HUES48 (cell line): ENCODE results near the gene TM4SF20.

Source experiments
- H3K27ac ChIP-seq: one replicate; pipeline ENCODE4 v1.7.0; 2013; ENCODE audit warnings: low read depth, low read length, inconsistent platforms
- H3K27me3 ChIP-seq: 2 replicates; pipeline ENCODE4 v1.6.1; 2013; ENCODE audit warnings: mild to moderate bottlenecking, low read length; ENCODE audit not compliant: control insufficient read depth, insufficient read depth
- H3K36me3 ChIP-seq: 2 replicates; pipeline ENCODE4 v1.6.1; 2013; ENCODE audit warnings: low read length; ENCODE audit not compliant: control insufficient read depth, insufficient read depth
- H3K4me1 ChIP-seq: 2 replicates; pipeline ENCODE4 v1.6.1; 2013; ENCODE audit warnings: mild to moderate bottlenecking, low read length; ENCODE audit not compliant: control insufficient read depth, insufficient read depth
- H3K4me3 ChIP-seq: 2 replicates; pipeline ENCODE4 v1.5.1; 2013; ENCODE audit warnings: mild to moderate bottlenecking, low read depth, low read length
- H3K9ac ChIP-seq: 2 replicates; pipeline ENCODE4 v1.6.1; 2013; ENCODE audit warnings: mild to moderate bottlenecking, low read depth, low read length, moderate library complexity
- H3K9me3 ChIP-seq: 2 replicates; pipeline ENCODE4 v1.6.1; 2013; ENCODE audit warnings: low read length; ENCODE audit not compliant: control insufficient read depth, insufficient read depth

TM4SF20 gene, protein sequence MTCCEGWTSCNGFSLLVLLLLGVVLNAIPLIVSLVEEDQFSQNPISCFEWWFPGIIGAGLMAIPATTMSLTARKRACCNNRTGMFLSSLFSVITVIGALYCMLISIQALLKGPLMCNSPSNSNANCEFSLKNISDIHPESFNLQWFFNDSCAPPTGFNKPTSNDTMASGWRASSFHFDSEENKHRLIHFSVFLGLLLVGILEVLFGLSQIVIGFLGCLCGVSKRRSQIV

DNA sequence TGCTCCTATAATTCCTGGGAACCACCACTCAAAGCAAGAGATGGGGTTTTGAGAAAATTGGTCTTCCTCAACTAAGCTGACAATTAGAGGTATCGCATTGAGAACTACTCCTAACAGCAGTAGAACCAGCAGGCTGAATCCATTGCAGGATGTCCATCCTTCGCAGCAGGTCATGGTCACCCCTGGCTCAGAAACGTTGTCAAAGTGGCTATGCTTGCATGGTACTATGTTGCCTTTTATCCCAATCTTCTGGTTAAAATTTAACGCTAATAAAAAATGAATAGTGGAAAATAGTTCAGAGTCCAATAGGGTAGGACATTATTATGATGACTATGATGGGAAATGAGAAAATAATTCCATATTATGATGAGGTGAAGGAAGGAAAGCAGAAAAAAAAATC lies at the start of gene TM4SF20:
Gene TM4SF20, minus strand, starts transcription at position 212 of the 400 bp plus-strand sequence. Its CDS starts 38 bp downstream, at position 174.
- Histone ChIP-seq H3K36me3 (no peaks in the 10 kb centered on the region), H3K27ac (no peak within 1 kb of the TSS)

DNA sequence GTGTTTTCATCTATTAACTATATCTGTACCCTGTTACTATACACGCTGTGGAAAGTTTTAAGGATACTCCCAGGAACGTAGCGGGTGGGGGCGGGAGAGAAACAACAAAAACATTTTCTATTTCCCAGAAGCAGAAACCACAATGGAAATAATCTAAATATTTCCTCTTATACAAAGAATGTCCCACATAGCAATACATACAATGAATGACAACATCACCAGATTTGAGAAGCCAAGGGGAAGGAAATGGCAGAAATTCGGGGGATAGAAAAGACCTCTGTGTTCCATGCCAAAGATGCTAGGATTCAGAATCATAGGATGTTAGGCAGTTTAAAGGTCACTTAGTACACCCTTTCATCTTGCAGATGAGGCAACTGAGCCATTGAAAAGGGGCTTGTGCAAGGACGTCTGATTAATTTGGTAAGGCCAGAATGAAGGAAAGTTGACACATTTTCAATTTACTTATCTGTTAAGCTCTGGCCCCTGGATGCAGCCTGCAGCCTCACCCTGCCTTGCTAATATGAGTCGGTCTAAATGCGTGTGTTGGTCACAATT lies 49.7 kb upstream of the TM4SF20 start:
- Histone ChIP-seq H3K27me3 (no peaks in the 10 kb centered on the region), H3K4me3 (no peak overlapping the region), H3K9ac (no peak overlapping the region), H3K9me3 (peaks cover 11% of the 10 kb centered on the region), H3K27ac (no peak overlapping the region), H3K4me1 (0 out of 2 replicates have a peak, but pooled peaks cover 1% of the 10 kb centered on the region), H3K36me3 (no peaks in the 10 kb centered on the region)

More for the DNA sequence above, at the start of gene TM4SF20:
- Histone ChIP-seq H3K4me3 (no peak within 1 kb of the TSS), H3K9me3 (no peaks in the 10 kb centered on the region), H3K4me1 (0 out of 2 replicates have a peak, but pooled peaks cover 11% of the 10 kb centered on the region), H3K27me3 (no peaks in the 10 kb centered on the region), H3K9ac (no peak within 1 kb of the TSS)

DNA sequence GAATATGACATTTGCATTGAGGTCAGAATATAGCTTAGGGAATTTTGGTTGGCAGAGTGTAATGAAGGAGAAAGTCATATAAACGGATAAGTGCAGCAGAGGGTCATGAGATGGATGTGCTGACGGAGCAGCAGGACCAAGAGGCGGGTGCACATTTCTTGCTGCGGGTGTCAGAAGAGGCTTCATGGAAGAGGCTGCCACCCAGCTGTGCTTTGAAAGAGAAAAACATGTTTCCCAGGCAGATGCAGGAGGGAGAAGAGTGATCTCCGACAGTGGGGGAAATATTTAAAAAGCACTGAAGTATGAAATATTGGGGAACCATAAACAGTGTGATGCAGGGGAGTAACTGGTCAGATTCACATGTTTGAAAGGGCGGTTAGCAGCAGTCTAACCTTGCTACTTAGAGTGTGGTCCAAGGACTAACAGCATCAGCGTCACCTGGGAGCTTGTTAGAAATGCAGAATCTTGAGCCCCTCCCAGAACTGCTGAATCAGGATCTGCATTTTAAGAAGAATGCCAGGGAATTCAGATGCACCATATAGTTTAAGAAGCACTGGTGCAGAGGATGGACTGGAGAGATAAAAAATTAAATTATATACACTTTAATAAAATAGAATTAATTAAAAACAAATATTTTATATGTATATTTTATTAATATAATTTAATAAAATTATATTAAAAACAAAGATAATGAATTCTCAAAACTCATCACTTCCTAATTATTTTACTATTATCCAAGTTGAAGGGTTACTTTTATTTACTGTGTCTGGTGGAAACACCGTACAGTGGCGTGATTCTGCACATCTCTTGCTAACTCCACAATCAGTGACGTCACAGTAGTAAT lies 44.8 kb upstream of the TM4SF20 start:
- Histone ChIP-seq H3K9ac (no peak overlapping the region), H3K27ac (no peak overlapping the region), H3K4me1 (peaks cover 6% of the 10 kb centered on the region; the same call in 1 of the 2 replicates), H3K36me3 (no peaks in the 10 kb centered on the region), H3K27me3 (no peaks in the 10 kb centered on the region), H3K4me3 (no peak overlapping the region), H3K9me3 (no peaks in the 10 kb centered on the region)

DNA sequence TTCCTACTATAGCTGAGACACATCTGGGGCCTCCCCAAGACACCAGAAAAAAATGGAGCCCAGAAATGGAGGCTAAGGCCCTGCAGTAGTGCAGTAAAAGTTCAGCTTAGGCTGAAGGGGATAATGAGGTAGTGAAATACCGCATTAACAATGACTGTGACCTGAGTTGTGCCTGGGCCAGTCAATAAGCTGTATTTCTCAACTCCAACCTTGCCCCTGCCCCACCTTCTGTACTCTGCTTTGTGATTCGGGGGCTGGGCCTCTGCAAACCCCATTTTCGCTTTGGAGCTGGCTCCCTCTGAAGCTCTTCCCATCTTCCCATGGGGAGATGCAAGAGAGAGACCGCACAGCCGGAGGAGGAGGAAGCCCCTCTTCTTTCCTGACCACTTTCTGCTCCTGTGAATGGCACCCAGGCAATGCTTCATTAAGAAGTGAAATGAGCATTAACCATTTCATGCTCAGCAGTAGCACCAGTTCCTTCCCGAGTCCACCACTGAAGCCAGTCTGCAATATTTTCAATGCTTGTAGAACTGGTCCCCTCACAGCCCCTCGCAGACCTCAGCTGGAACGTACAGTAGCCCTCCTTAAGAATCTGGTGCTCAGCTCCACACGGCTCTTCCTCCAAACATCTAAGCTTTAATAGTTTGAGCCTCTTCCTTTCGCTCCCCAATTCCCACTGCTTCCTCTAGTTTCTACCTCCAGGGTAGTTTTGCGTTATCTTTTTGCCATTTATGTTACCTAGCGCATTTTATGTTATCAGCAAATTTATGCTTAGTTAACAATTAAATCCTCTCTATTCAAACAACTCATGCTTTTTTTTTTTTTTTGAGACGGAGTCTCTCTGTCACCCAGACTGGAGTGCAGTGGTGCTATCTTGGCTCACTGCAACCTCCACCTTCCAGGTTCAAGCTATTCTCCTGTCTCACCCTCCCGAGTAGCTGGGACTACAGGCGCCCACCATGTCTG lies 41.3 kb upstream of the TM4SF20 start:
- Histone ChIP-seq H3K4me3 (no peak overlapping the region), H3K9ac (no peak overlapping the region), H3K27me3 (no peaks in the 10 kb centered on the region), H3K4me1 (peaks cover 6% of the 10 kb centered on the region; the same call in 1 of the 2 replicates), H3K9me3 (no peaks in the 10 kb centered on the region), H3K36me3 (no peaks in the 10 kb centered on the region), H3K27ac (no peak overlapping the region)

DNA sequence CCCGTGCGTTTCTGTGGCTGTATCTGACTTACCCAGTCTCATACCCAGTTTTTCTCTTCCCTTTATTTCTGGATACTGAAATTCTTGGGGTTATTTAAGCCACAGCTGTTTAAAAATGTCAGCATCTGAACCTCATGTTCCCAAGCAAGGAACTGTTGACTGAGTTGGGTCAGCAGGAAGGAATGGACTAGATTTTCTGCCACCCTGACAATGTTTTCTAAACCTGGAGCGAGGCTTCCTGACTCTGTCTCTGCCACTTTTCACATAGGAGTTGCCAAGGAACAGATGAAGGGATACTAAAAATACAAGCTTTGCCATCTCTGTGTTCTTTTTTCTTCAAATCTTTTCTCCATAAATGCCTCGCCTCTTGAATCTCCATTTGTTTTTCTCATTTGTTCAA lies 37.6 kb upstream of the TM4SF20 start:
- no peak overlapping the region for H3K27ac ChIP-seq
- no peaks in the 10 kb centered on the region for H3K4me1 ChIP-seq
- H3K9ac ChIP-seq: no peak overlapping the region
- no peaks in the 10 kb centered on the region for H3K9me3 ChIP-seq
- no peaks in the 10 kb centered on the region for H3K27me3 ChIP-seq
- H3K36me3 ChIP-seq: no peaks in the 10 kb centered on the region
- no peak overlapping the region for H3K4me3 ChIP-seq

DNA sequence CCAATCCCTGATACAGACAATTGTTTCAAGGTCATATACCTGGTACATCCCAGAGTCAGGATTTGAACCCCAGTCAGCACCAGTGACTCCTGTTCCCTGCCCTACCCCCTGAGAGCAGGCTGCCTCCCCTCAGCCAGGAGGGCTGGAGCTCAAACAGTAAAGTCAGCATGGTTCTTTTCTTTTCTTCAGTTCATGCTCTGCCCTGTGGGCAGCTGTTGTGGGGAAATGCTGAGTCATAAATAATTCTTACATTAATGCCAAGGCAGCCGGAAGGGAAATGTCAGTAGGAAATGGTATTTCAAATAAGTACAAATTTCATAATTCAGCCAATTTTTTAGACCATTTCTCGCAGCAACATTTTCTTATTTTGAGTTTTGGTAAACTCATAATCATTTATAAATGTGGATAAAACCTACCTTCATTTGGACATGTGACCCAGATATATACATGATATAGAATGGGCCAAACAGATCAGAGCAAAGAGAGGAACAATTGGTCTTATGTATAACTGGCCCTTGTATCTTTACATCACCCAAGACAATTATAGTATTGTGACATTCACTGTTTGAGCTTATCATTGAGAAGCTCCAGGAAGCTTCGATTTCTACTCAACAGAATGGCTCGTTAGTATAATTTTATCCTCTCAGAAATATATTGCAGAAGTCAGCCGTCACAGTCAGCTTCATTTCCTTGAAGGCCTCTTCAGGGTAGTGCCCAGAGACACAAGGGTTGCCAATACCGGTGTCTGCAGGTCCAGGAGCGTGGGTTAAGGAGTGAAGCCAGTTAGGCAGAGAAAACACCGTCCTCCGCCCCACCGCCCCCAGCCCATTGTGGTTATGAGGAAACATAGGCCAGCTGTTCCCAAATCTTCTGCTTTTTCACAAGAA lies 36.7 kb upstream of the TM4SF20 start:
- H3K36me3 ChIP-seq: no peaks in the 10 kb centered on the region
- H3K27ac ChIP-seq: no peak overlapping the region
- no peak overlapping the region for H3K9ac ChIP-seq
- H3K4me1 ChIP-seq: no peaks in the 10 kb centered on the region
- no peaks in the 10 kb centered on the region for H3K9me3 ChIP-seq
- H3K4me3 ChIP-seq: no peak overlapping the region
- no peaks in the 10 kb centered on the region for H3K27me3 ChIP-seq

DNA sequence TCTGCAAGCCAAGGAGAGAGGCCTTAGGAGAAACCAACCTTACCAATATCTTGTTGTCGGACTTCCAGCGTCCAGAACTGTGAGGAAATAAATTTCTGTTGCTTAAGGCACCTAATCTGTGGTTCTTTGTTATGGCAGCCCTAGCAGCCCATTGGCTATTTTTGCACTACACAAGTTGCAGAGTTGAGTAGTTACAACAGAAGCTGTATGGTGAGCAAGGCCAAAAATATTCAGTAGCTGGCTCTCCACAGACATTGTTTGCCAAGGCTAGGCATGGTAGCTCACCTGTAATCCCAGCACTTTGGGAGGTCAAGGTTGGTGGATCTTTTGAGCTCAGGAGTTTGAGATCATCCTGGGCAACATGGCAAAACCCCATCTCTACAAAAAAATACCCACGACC lies 35.7 kb upstream of the TM4SF20 start:
- Histone ChIP-seq H3K27ac (no peak overlapping the region), H3K27me3 (no peaks in the 10 kb centered on the region), H3K9me3 (no peaks in the 10 kb centered on the region), H3K4me1 (no peaks in the 10 kb centered on the region), H3K36me3 (no peaks in the 10 kb centered on the region), H3K9ac (no peak overlapping the region), H3K4me3 (no peak overlapping the region)

DNA sequence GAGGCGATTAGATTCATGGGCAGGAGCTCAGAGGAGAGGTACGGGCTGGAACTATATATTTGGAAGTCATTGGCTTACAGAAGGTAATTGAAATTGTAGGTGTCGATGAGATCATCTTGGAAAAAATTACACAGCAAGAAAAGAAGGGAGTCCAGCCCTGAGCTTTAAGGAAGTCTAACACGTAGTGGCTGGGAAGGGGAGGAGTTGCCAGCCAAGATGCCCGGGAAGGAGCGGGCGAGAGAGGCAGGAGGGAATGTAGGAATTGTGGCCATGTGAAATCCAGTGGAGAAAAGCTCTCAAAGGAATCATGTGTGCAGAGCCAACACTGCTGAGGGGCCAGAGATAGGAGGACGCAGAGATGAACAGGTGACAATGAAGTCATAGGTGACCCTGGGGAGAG lies 34.3 kb upstream of the TM4SF20 start:
- Histone ChIP-seq H3K27me3 (no peaks in the 10 kb centered on the region), H3K9ac (no peak overlapping the region), H3K4me3 (no peak overlapping the region), H3K27ac (no peak overlapping the region), H3K9me3 (no peaks in the 10 kb centered on the region), H3K4me1 (no peaks in the 10 kb centered on the region), H3K36me3 (no peaks in the 10 kb centered on the region)

DNA sequence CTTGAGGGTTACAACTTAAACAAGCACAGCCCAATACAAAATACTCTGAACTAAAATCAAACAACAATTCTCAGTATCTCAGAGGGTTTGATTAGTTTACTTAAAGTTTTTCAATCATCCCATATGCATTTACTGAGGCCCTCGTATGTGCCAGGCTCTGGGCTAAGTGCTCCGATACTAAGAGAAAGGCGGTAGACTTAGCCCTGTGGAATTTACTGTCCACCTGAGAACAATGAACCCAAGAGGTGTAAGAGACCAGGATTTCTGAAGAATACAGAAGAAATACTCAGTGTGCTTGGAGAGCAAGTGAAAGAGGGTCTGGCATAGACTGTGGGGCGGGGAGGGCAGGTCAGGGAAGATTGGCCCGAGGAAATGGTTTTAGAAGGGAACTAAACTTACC lies 33.8 kb upstream of the TM4SF20 start:
- Histone ChIP-seq H3K9ac (no peak overlapping the region), H3K4me3 (no peak overlapping the region), H3K27me3 (no peaks in the 10 kb centered on the region), H3K36me3 (no peaks in the 10 kb centered on the region), H3K4me1 (no peaks in the 10 kb centered on the region), H3K27ac (no peak overlapping the region), H3K9me3 (no peaks in the 10 kb centered on the region)

DNA sequence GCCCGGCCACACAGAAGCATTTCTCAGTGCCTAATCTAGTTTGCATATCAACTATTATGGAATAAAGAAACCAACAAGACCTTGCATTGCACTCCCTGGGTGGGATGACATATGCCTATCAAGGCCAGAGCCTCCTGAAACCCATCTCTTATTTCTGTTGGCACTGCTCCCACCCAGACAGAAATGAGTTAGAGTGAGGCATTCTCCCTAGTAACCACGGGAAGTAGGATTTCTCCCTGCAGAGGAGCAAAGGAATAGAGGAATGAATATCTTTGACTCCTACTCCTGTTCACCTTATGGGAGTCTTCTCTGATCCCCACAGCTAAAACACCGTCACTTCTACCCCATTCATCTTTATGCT lies 32.9 kb upstream of the TM4SF20 start:
- H3K4me1 ChIP-seq: no peaks in the 10 kb centered on the region

More for the DNA sequence above, 32.9 kb upstream of the TM4SF20 start:
- no peak overlapping the region for H3K9ac ChIP-seq
- no peaks in the 10 kb centered on the region for H3K36me3 ChIP-seq
- no peaks in the 10 kb centered on the region for H3K27me3 ChIP-seq
- no peak overlapping the region for H3K27ac ChIP-seq
- no peaks in the 10 kb centered on the region for H3K9me3 ChIP-seq
- no peak overlapping the region for H3K4me3 ChIP-seq
